H9 (cell line): ENCODE data around the gene TBX3. TPM values are rescaled to one million over a fixed set of nuclear protein-coding genes. Genes with fewer than 3 reads are reported as not detected.

Experiments
- DNase-seq: peaks from one replicate; pipeline ENCODE4 v3.0.0-alpha.2; 2017
- H2AFZ ChIP-seq: one replicate; pipeline ENCODE4 v1.6.1; 2013; ENCODE audit warnings: mild to moderate bottlenecking, low read length, control low read depth, moderate library complexity
- H2AK5ac ChIP-seq: 2 replicates; pipeline ENCODE4 v1.6.1; 2013; ENCODE audit warnings: low read length, control low read depth, mixed read lengths; ENCODE audit not compliant: insufficient read length
- H2BK120ac ChIP-seq: one replicate; pipeline ENCODE4 v1.6.1; 2013; ENCODE audit warnings: low read depth, mild to moderate bottlenecking, low read length, control low read depth, inconsistent platforms; ENCODE audit not compliant: poor library complexity, severe bottlenecking
- H2BK12ac ChIP-seq: 2 replicates; pipeline ENCODE4 v1.6.1; 2013; ENCODE audit warnings: low read length, control low read depth, mixed read lengths, low read depth; ENCODE audit not compliant: insufficient read length
- H2BK15ac ChIP-seq: 2 replicates; pipeline ENCODE4 v1.6.1; 2013; ENCODE audit warnings: low read depth, low read length, control low read depth
- H2BK20ac ChIP-seq: one replicate; pipeline ENCODE4 v1.6.1; 2013; ENCODE audit warnings: low read depth, mild to moderate bottlenecking, low read length, control low read depth, inconsistent platforms; ENCODE audit not compliant: poor library complexity, severe bottlenecking
- H2BK5ac ChIP-seq: 2 replicates; pipeline ENCODE4 v1.6.1; 2013; ENCODE audit warnings: low read length, control low read depth, mixed read lengths; ENCODE audit not compliant: insufficient read length
- H3K14ac ChIP-seq: 2 replicates; pipeline ENCODE4 v1.6.1; 2013; ENCODE audit warnings: low read length, control low read depth; ENCODE audit not compliant: insufficient read depth
- H3K18ac ChIP-seq: 2 replicates; pipeline ENCODE4 v1.6.1; 2013; ENCODE audit warnings: low read depth, mild to moderate bottlenecking, mixed read lengths, low read length, control low read depth; ENCODE audit not compliant: insufficient read length
- H3K23ac ChIP-seq: 2 replicates; pipeline ENCODE4 v1.6.1; 2013; ENCODE audit warnings: low read length, control low read depth, mixed read lengths, low read depth; ENCODE audit not compliant: insufficient read length
- H3K23me2 ChIP-seq: 2 replicates; pipeline ENCODE4 v1.6.1; 2013; ENCODE audit warnings: low read depth, mild to moderate bottlenecking, mixed read lengths, low read length, control low read depth; ENCODE audit not compliant: insufficient read length, poor library complexity, severe bottlenecking
- H3K27ac ChIP-seq: 2 replicates; pipeline ENCODE4 v1.5.1; 2013; ENCODE audit warnings: low read length, control low read depth, mixed read lengths, low read depth; ENCODE audit not compliant: insufficient read length
- H3K27me3 ChIP-seq: 2 replicates; pipeline ENCODE4 v1.6.1; 2013; ENCODE audit warnings: low read length, control low read depth, inconsistent platforms; ENCODE audit not compliant: insufficient read depth
- H3K4ac ChIP-seq: 2 replicates; pipeline ENCODE4 v1.6.1; 2013; ENCODE audit warnings: low read depth, mild to moderate bottlenecking, control low read depth, inconsistent platforms, low read length, moderate library complexity
- H3K4me1 ChIP-seq: 2 replicates; pipeline ENCODE4 v1.6.1; 2013; ENCODE audit warnings: low read length, control low read depth, inconsistent platforms; ENCODE audit not compliant: insufficient read depth
- H3K4me2 ChIP-seq: 2 replicates; pipeline ENCODE4 v1.6.1; 2013; ENCODE audit warnings: low read length, control low read depth, mixed read lengths; ENCODE audit not compliant: insufficient read length, insufficient read depth
- H3K56ac ChIP-seq: 2 replicates; pipeline ENCODE4 v1.6.1; 2013; ENCODE audit warnings: low read depth, mild to moderate bottlenecking, mixed read lengths, low read length, control low read depth; ENCODE audit not compliant: insufficient read length
- H3K79me1 ChIP-seq: 2 replicates; pipeline ENCODE4 v1.6.1; 2013; ENCODE audit warnings: low read depth, mild to moderate bottlenecking, moderate library complexity, low read length, control low read depth, inconsistent platforms; ENCODE audit not compliant: insufficient read depth, poor library complexity, severe bottlenecking
- H3K79me2 ChIP-seq: 2 replicates; pipeline ENCODE4 v1.6.1; 2013; ENCODE audit warnings: low read length, control low read depth, inconsistent platforms; ENCODE audit not compliant: insufficient read depth
- H3K9ac ChIP-seq: 2 replicates; pipeline ENCODE4 v1.6.1; 2013; ENCODE audit warnings: low read length, control low read depth, mixed read lengths; ENCODE audit not compliant: insufficient read length; ENCODE audit errors: extremely low read depth
- H3K9me3 ChIP-seq: one replicate; pipeline ENCODE4 v1.6.1; 2013; ENCODE audit warnings: low read depth, low read length, inconsistent platforms; ENCODE audit not compliant: control insufficient read depth
- H3T11ph ChIP-seq: one replicate; pipeline ENCODE4 v1.6.1; 2013; ENCODE audit warnings: mild to moderate bottlenecking, low read length, control low read depth, inconsistent platforms
- H4K20me1 ChIP-seq: one replicate; pipeline ENCODE4 v1.6.1; 2013; ENCODE audit not compliant: control insufficient read depth, insufficient read length, insufficient read depth
- H4K5ac ChIP-seq: 2 replicates; pipeline ENCODE4 v1.6.1; 2013; ENCODE audit warnings: low read depth, mild to moderate bottlenecking, mixed read lengths, low read length, control low read depth; ENCODE audit not compliant: insufficient read length
- H4K8ac ChIP-seq: replicated peaks from 2 replicates; pipeline ENCODE4 v1.6.1; 2013; ENCODE audit warnings: low read length, control low read depth, mixed read lengths, low read depth; ENCODE audit not compliant: insufficient read length
- H4K91ac ChIP-seq: 2 replicates; pipeline ENCODE4 v1.6.1; 2013; ENCODE audit warnings: low read depth, mild to moderate bottlenecking, moderate library complexity, mixed read lengths, low read length, control low read depth; ENCODE audit not compliant: insufficient read length
- H3K27ac Mint-ChIP-seq, 3 experiments: 2 replicates in 2 of 3; 3 replicates in 1 of 3; pipeline ENCODE4 v1.8.0; 2020 to 2021; ENCODE audit warnings: mixed read lengths in 3 of 3, mild to moderate bottlenecking in 1 of 3, moderate library complexity in 1 of 3
- H3K27me3 Mint-ChIP-seq: 2 replicates; pipeline ENCODE4 v1.8.0; 2021; ENCODE audit warnings: low read depth, mild to moderate bottlenecking, moderate library complexity, mixed read lengths
- H3K36me3 Mint-ChIP-seq, 3 experiments: 2 replicates in 2 of 3; 3 replicates in 1 of 3; pipeline ENCODE4 v1.8.0; 2020 to 2021; ENCODE audit warnings: low read depth in 3 of 3, mixed read lengths in 3 of 3; ENCODE audit not compliant: insufficient read depth in 1 of 3
- H3K4me1 Mint-ChIP-seq, 2 experiments: 2 replicates each; pipeline ENCODE4 v1.8.0; 2020; ENCODE audit warnings: mixed read lengths in 2 of 2
- H3K4me3 Mint-ChIP-seq, 2 experiments: 2 replicates in 1 of 2; 3 replicates in 1 of 2; pipeline ENCODE4 v1.8.0; 2020 to 2021; ENCODE audit warnings: mild to moderate bottlenecking in 2 of 2, mixed read lengths in 2 of 2, moderate library complexity in 1 of 2
- H3K9me3 Mint-ChIP-seq, 2 experiments: 2 replicates in 1 of 2; 3 replicates in 1 of 2; pipeline ENCODE4 v1.8.0; 2020; ENCODE audit warnings: mild to moderate bottlenecking in 2 of 2, mixed read lengths in 2 of 2, moderate library complexity in 1 of 2
- WGBS: extraction: QIAGEN DNeasy Blood & Tissue Kit; methylation state at CpG from one replicate; pipeline ENCODE4 v1.1.7; 2013; ENCODE audit warnings: missing lambda C conversion rate, low lambda C conversion rate, mixed read lengths; ENCODE audit not compliant: insufficient read length; ENCODE audit errors: extremely low coverage; 5-methylcytosine and 5-hydroxymethylcytosine counted together
- total RNA-seq: library from RNA; stranded (reverse); gene quantifications from 2 replicates; pipeline ENCODE4 v1.2.1, GENCODE V29; 2021
- TF ChIP-seq, protein P1 (sequence below): fragments of 200-600 bp; sonication (generic); conservative IDR thresholded peaks from 3 replicates; pipeline ENCODE4 v1.8.0; 2021; ENCODE audit warnings: antibody characterized with exemption, mild to moderate bottlenecking

Gene TBX3
- total RNA-seq, 1 experiment from 2014 or later = 0.04 TPM

GRCh38 chr12:114686773-114687500 lies 3.0 kb upstream of the TBX3 start:
- peaks cover 46 to 69% of the 10 kb centered on the region in 2 experiments for H3K4me1 Mint-ChIP-seq
- TF ChIP-seq, protein P1, sequence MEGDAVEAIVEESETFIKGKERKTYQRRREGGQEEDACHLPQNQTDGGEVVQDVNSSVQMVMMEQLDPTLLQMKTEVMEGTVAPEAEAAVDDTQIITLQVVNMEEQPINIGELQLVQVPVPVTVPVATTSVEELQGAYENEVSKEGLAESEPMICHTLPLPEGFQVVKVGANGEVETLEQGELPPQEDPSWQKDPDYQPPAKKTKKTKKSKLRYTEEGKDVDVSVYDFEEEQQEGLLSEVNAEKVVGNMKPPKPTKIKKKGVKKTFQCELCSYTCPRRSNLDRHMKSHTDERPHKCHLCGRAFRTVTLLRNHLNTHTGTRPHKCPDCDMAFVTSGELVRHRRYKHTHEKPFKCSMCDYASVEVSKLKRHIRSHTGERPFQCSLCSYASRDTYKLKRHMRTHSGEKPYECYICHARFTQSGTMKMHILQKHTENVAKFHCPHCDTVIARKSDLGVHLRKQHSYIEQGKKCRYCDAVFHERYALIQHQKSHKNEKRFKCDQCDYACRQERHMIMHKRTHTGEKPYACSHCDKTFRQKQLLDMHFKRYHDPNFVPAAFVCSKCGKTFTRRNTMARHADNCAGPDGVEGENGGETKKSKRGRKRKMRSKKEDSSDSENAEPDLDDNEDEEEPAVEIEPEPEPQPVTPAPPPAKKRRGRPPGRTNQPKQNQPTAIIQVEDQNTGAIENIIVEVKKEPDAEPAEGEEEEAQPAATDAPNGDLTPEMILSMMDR = no peak
- Histone ChIP-seq H2BK15ac (no peak overlapping the region), H3K27me3 (peaks cover 86% of the 10 kb centered on the region), H3K79me1 (no peaks in the 10 kb centered on the region), H3K56ac (no peak overlapping the region), H3K23me2 (peaks cover 16% of the 10 kb centered on the region), H4K91ac (no peak overlapping the region), H3K4me2 (no peak overlapping the region), H3K9me3 (no peaks in the 10 kb centered on the region), H3K23ac (no peak overlapping the region), H4K20me1 (peaks cover 2% of the 10 kb centered on the region), H2BK5ac (no peak overlapping the region), H2AK5ac (no peak overlapping the region), H2AFZ (no peak overlapping the region), H3K9ac (no peak overlapping the region), H4K5ac (no peak overlapping the region), H3K4me1 (no peaks in the 10 kb centered on the region), H2BK12ac (no peak overlapping the region), H4K8ac (no peak overlapping the region), H3K14ac (no peak overlapping the region), H2BK20ac (no peak overlapping the region), H3K27ac (no peak overlapping the region), H2BK120ac (no peak overlapping the region), H3K79me2 (no peaks in the 10 kb centered on the region), H3T11ph (no peak overlapping the region), H3K18ac (no peak overlapping the region), H3K4ac (no peak overlapping the region)
- no CpG with 5 or more reads among the region's 41 CpGs for WGBS
- H3K36me3 Mint-ChIP-seq = no peaks in the 10 kb centered on the region
- peak; percentile 52 for DNase-seq
- H3K4me3 Mint-ChIP-seq = peak overlapping the region in 1 of 2 experiments; percentile 80; a peak in 3 of 5 replicates
- H3K27me3 Mint-ChIP-seq = peaks cover 99% of the 10 kb centered on the region
- H3K27ac Mint-ChIP-seq = no peak overlapping the region; a peak in 1 of 7 replicates
- H3K9me3 Mint-ChIP-seq = peaks cover 4 to 22% of the 10 kb centered on the region in 2 experiments; a peak in 3 of 5 replicates
